IMR-90 (cell line): ENCODE measurements around the gene SLC43A2. TPM values are rescaled to one million over a fixed set of nuclear protein-coding genes. Genes with fewer than 3 reads are reported as not detected.

Experiments
- microRNA-seq, 2 experiments: library from miRNA; stranded (forward) in 1 of 2; unstranded in 1 of 2; fragments of 10-50 nt in 1 of 2; fragments of <30 nt in 1 of 2; gene quantifications in 1 of 2; microRNA quantifications in 1 of 2; one replicate each; pipeline versions ENCODE3 to v1.1.0; 2013 to 2020; ENCODE audit not compliant: insufficient read depth in 1 of 2, insufficient read length in 1 of 2, unreplicated experiment in 1 of 2
- polyA plus RNA-seq, 3 experiments: library from polyadenylated mRNA; depleted of rRNA; stranded (reverse); fragments of >200 nt; gene quantifications; 2 replicates each; pipeline ENCODE4 v1.2.3, GENCODE V29; 2012; ENCODE audit warnings: low replicate concordance in 1 of 3
- small RNA-seq, 5 experiments: library from RNA; depleted of rRNA; stranded (forward); fragments of <200 nt; gene quantifications; one replicate each; pipeline ENCODE3, GENCODE V24; 2012
- total RNA-seq: library from RNA; depleted of rRNA; stranded (reverse); fragments of >200 nt; gene quantifications from 2 replicates; pipeline ENCODE4 v1.2.3, GENCODE V29; 2012; rRNA removed

Gene SLC43A2
- total and polyA plus RNA-seq, 2 of the 4 experiments (the other 2 are of a cell fraction): 3.8 to 9.0 TPM

Small RNAs within 50 kb of the gene (microRNA-seq; reads per million reads assigned to microRNA genes)
- gene RN7SL105P (ENCODE audit: insufficient read depth, insufficient read length): not detected

Small RNAs within 50 kb of the gene (small RNA-seq; reads per million reads assigned to genes)
- 0 reads per million in 5 experiments for gene RN7SL105P

Other genes starting within 250 kb of the SLC43A2 start
- 358 and 964 TPM in 2 replicates for gene YWHAE, start 228.6 kb downstream of the SLC43A2 start, total RNA-seq
- 774 and 817 TPM in 2 replicates for gene YWHAE, start 228.6 kb downstream of the SLC43A2 start, polyA plus RNA-seq (2012; rRNA removed)
- gene CRK, start 172.6 kb downstream of the SLC43A2 start, total RNA-seq: 100 and 123 TPM in 2 replicates
- 48.5 and 57.6 TPM in 2 replicates for gene CRK, start 172.6 kb downstream of the SLC43A2 start, polyA plus RNA-seq (2012; rRNA removed)
- gene MYO1C, start 136.1 kb downstream of the SLC43A2 start, total RNA-seq: 174 and 196 TPM in 2 replicates
- 162 and 188 TPM in 2 replicates for gene MYO1C, start 136.1 kb downstream of the SLC43A2 start, polyA plus RNA-seq (2012; rRNA removed)
- gene INPP5K, start 112.2 kb downstream of the SLC43A2 start, total RNA-seq: 16.4 and 17.4 TPM in 2 replicates
- 14.2 and 14.9 TPM in 2 replicates for gene INPP5K, start 112.2 kb downstream of the SLC43A2 start, polyA plus RNA-seq (2012; rRNA removed)
- 19.2 and 25.8 TPM in 2 replicates for gene PITPNA, start 66.0 kb downstream of the SLC43A2 start, total RNA-seq
- gene PITPNA, start 66.0 kb downstream of the SLC43A2 start, polyA plus RNA-seq (2012; rRNA removed): 33.1 and 40.1 TPM in 2 replicates
- 0.18 and 0.28 TPM in 2 replicates for gene SCARF1, start 16.9 kb upstream of the SLC43A2 start, total RNA-seq
- 0.34 and 0.43 TPM in 2 replicates for gene SCARF1, start 16.9 kb upstream of the SLC43A2 start, polyA plus RNA-seq (2012; rRNA removed)
- gene RILP, start 21.0 kb upstream of the SLC43A2 start, total RNA-seq: 3.9 TPM in 2 replicates
- gene RILP, start 21.0 kb upstream of the SLC43A2 start, polyA plus RNA-seq (2012; rRNA removed): 6.0 and 7.3 TPM in 2 replicates
- 113 and 141 TPM in 2 replicates for gene PRPF8, start 56.0 kb upstream of the SLC43A2 start, total RNA-seq
- gene PRPF8, start 56.0 kb upstream of the SLC43A2 start, polyA plus RNA-seq (2012; rRNA removed): 160 and 167 TPM in 2 replicates
- gene TLCD2, start 81.5 kb upstream of the SLC43A2 start, total RNA-seq: 0.72 and 0.83 TPM in 2 replicates
- gene TLCD2, start 81.5 kb upstream of the SLC43A2 start, polyA plus RNA-seq (2012; rRNA removed): 0.67 and 1.2 TPM in 2 replicates
- gene WDR81, start 95.9 kb upstream of the SLC43A2 start, total RNA-seq: 3.0 and 3.9 TPM in 2 replicates
- gene WDR81, start 95.9 kb upstream of the SLC43A2 start, polyA plus RNA-seq (2012; rRNA removed): 8.4 and 10.4 TPM in 2 replicates
- not detected in 2 replicates for gene SERPINF2, start 114.0 kb upstream of the SLC43A2 start, total RNA-seq
- gene SERPINF2, start 114.0 kb upstream of the SLC43A2 start, polyA plus RNA-seq (2012; rRNA removed): not detected in 2 replicates
- 11.7 and 15.6 TPM in 2 replicates for gene SERPINF1, start 133.2 kb upstream of the SLC43A2 start, total RNA-seq
- 90.2 and 94.3 TPM in 2 replicates for gene SERPINF1, start 133.2 kb upstream of the SLC43A2 start, polyA plus RNA-seq (2012; rRNA removed)
- gene SMYD4, start 201.1 kb upstream of the SLC43A2 start, total RNA-seq: 6.7 and 7.2 TPM in 2 replicates
- gene SMYD4, start 201.1 kb upstream of the SLC43A2 start, polyA plus RNA-seq (2012; rRNA removed): 4.3 and 5.3 TPM in 2 replicates
- gene RPA1, start 201.2 kb upstream of the SLC43A2 start, total RNA-seq: 32.8 and 38.4 TPM in 2 replicates
- 44.3 and 48.2 TPM in 2 replicates for gene RPA1, start 201.2 kb upstream of the SLC43A2 start, polyA plus RNA-seq (2012; rRNA removed)